Ectodermal cell (in vitro differentiated cells): ENCODE data around the gene CENPX.
A peak's percentile ranks its signal among the peaks of the same experiment; 100 is the strongest.
"Not testable (repeated sequence)": the region's sequence is repeated elsewhere in the genome, so short reads cannot be mapped to it uniquely, and the experiment has no call there.

Experiments
- H3K27ac ChIP-seq: 2 replicates; pipeline ENCODE4 v1.7.0; 2013; ENCODE audit warnings: mild to moderate bottlenecking, low read depth, low read length; ENCODE audit not compliant: insufficient read depth, poor library complexity, severe bottlenecking
- H3K27me3 ChIP-seq: 2 replicates; pipeline ENCODE4 v1.7.0; 2013; ENCODE audit warnings: mild to moderate bottlenecking, low read length; ENCODE audit not compliant: insufficient read depth, control insufficient read depth, poor library complexity, severe bottlenecking
- H3K36me3 ChIP-seq: one replicate; pipeline ENCODE4 v1.7.0; 2013; ENCODE audit warnings: low read length; ENCODE audit not compliant: control insufficient read depth, insufficient read depth
- H3K4me1 ChIP-seq: one replicate; pipeline ENCODE4 v1.7.0; 2013; ENCODE audit warnings: low read length; ENCODE audit not compliant: control insufficient read depth, insufficient read depth
- H3K4me3 ChIP-seq: 2 replicates; pipeline ENCODE4 v1.7.0; 2013; ENCODE audit warnings: low read depth, low read length, control low read depth; ENCODE audit not compliant: insufficient read depth
- H3K9me3 ChIP-seq: 2 replicates; pipeline ENCODE4 v1.7.0; 2013; ENCODE audit warnings: mild to moderate bottlenecking, low read length, moderate library complexity; ENCODE audit not compliant: control insufficient read depth
- WGBS, 2 experiments: methylation state at CpG; one replicate each; pipeline ENCODE4 v1.1.7; 2013; ENCODE audit warnings: missing lambda C conversion rate in 2 of 2; 5-methylcytosine and 5-hydroxymethylcytosine counted together

The CENPX gene

GRCh38 chr17:81987161-81987770, 35.4 kb downstream of the CENPX start:
- Histone ChIP-seq H3K4me1 (peaks cover 15% of the 10 kb centered on the region), H3K27me3 (no peaks in the 10 kb centered on the region), H3K4me3 (no peak overlapping the region), H3K27ac (no peak overlapping the region), H3K36me3 (peaks cover 13% of the 10 kb centered on the region), H3K9me3 (no peaks in the 10 kb centered on the region)
- 94 to 95% methylated on average over 26 of the region's 26 CpGs for WGBS, 2 experiments

- no peak overlapping the region for H3K4me3 ChIP-seq
- peaks cover 8% of the 10 kb centered on the region for H3K4me1 ChIP-seq
- no peaks in the 10 kb centered on the region for H3K9me3 ChIP-seq
- H3K36me3 ChIP-seq = peaks cover 13% of the 10 kb centered on the region
- H3K27me3 ChIP-seq = no peaks in the 10 kb centered on the region
- H3K27ac ChIP-seq = no peak overlapping the region
- 95 to 97% methylated on average over 26 of the region's 26 CpGs for WGBS, 2 experiments
These were observed 36.1 kb downstream of the CENPX start for GRCh38 chr17:81986606-81987005.

GRCh38 chr17:81984773-81985410, 37.8 kb downstream of the CENPX start:
- Histone ChIP-seq H3K27ac (no peak overlapping the region), H3K4me1 (no peaks in the 10 kb centered on the region), H3K4me3 (no peak overlapping the region), H3K27me3 (no peaks in the 10 kb centered on the region), H3K36me3 (peaks cover 15% of the 10 kb centered on the region), H3K9me3 (no peaks in the 10 kb centered on the region)
- WGBS, 2 experiments = 92% methylated on average over 20 of the region's 21 CpGs

- 95% methylated on average over 26 of the region's 26 CpGs for WGBS, 2 experiments
- Histone ChIP-seq H3K27ac (no peak overlapping the region), H3K36me3 (peaks cover 15% of the 10 kb centered on the region), H3K4me1 (no peaks in the 10 kb centered on the region), H3K9me3 (no peaks in the 10 kb centered on the region), H3K4me3 (no peak overlapping the region), H3K27me3 (no peaks in the 10 kb centered on the region)
These were observed 38.9 kb downstream of the CENPX start for GRCh38 chr17:81983639-81984373.

- WGBS, 2 experiments = 96% methylated on average over 35 of the region's 35 CpGs
- peaks cover 15% of the 10 kb centered on the region for H3K36me3 ChIP-seq
These were observed 39.6 kb downstream of the CENPX start for GRCh38 chr17:81983011-81983638.

GRCh38 chr17:81981511-81981910, 41.2 kb downstream of the CENPX start:
- not testable (repeated sequence) for H3K27me3 ChIP-seq, H3K4me1 ChIP-seq, H3K9me3 ChIP-seq, H3K27ac ChIP-seq, H3K4me3 ChIP-seq
- WGBS, 2 experiments = 94 to 96% methylated on average over 12 of the region's 12 CpGs
- H3K36me3 ChIP-seq = peaks cover 15% of the 10 kb centered on the region

More at GRCh38 chr17:81983011-81983638, 39.6 kb downstream of the CENPX start:
- no peak overlapping the region for H3K4me3 ChIP-seq
- no peaks in the 10 kb centered on the region for H3K4me1 ChIP-seq
- H3K9me3 ChIP-seq = no peaks in the 10 kb centered on the region
- H3K27me3 ChIP-seq = no peaks in the 10 kb centered on the region
- no peak overlapping the region for H3K27ac ChIP-seq

GRCh38 chr17:81980707-81981343, 41.9 kb downstream of the CENPX start:
- Histone ChIP-seq H3K36me3 (peaks cover 15% of the 10 kb centered on the region), H3K27ac (no peak overlapping the region), H3K4me1 (peaks cover 3% of the 10 kb centered on the region), H3K4me3 (no peak overlapping the region), H3K27me3 (peaks cover 13% of the 10 kb centered on the region), H3K9me3 (no peaks in the 10 kb centered on the region)
- WGBS, 2 experiments = 97 to 98% methylated on average over 9 of the region's 9 CpGs

- no peak overlapping the region for H3K27ac ChIP-seq
- H3K9me3 ChIP-seq = no peaks in the 10 kb centered on the region
- WGBS, 2 experiments = 92% methylated on average over 4 of the region's 4 CpGs
- H3K27me3 ChIP-seq = peaks cover 20% of the 10 kb centered on the region
- peaks cover 13% of the 10 kb centered on the region for H3K36me3 ChIP-seq
- H3K4me1 ChIP-seq = peaks cover 3% of the 10 kb centered on the region
- H3K4me3 ChIP-seq = no peak overlapping the region
These were observed 42.6 kb downstream of the CENPX start for GRCh38 chr17:81980122-81980521.

GRCh38 chr17:81978524-81979298, 44.0 kb downstream of the CENPX start:
- H3K9me3 ChIP-seq = no peaks in the 10 kb centered on the region
- peak overlapping the region; percentile 89 for H3K4me3 ChIP-seq
- H3K27ac ChIP-seq = no peak overlapping the region
- peaks cover 3% of the 10 kb centered on the region for H3K4me1 ChIP-seq
- H3K36me3 ChIP-seq = peaks cover 6% of the 10 kb centered on the region
- H3K27me3 ChIP-seq = peaks cover 24% of the 10 kb centered on the region
- WGBS, 2 experiments = 93% methylated on average over 27 of the region's 27 CpGs
